KBM-7 (cell line): ENCODE measurements around the gene MOCS3.
A peak's percentile ranks its signal among the peaks of the same experiment; 100 is the strongest.

Experiments
- DNase-seq: peaks from one replicate; pipeline ENCODE4 v3.0.0-alpha.2; 2015
- in situ Hi-C: fragments of 300-500 bp; cut with MboI; formaldehyde crosslinking; loops from 2 replicates; pipeline ENCODE4 v1.14.3; 2020; ENCODE audit warnings: low sequenced_read_pairs, low pct_unique_long_range_greater_than_20kb, mixed read lengths

The MOCS3 gene

DNA sequence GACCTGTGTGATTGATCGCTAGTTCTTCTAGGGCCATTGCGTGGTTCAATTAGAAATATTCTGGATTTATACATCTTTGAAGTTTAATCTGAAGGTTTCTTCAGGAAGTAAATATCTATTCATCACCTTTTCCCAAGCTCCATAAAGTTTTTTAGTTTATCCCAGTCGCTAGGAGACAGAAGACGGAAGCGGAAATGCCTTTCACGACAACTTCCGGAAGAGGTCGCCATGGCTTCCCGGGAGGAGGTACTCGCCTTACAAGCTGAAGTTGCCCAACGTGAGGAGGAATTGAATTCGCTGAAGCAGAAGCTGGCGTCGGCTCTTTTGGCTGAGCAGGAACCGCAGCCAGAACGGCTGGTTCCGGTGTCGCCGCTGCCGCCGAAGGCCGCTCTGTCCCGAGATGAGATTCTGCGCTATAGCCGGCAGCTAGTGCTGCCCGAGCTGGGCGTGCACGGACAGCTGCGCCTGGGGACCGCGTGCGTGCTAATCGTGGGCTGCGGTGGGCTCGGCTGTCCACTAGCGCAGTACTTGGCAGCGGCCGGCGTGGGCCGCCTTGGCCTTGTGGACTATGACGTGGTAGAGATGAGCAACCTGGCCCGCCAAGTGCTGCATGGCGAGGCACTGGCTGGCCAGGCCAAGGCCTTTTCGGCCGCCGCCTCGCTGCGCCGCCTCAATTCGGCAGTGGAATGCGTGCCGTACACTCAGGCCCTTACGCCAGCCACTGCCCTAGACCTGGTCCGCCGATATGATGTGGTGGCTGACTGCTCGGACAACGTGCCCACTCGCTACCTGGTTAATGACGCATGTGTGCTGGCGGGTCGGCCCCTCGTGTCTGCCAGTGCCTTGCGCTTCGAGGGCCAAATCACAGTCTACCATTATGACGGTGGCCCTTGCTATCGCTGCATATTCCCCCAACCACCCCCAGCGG, at the start of gene MOCS3:
TSS of gene MOCS3 (plus strand) at position 204 of the 928 bp plus-strand sequence. CDS start at position 229, 25 bp downstream.
- peak; percentile 94 for DNase-seq
- in situ Hi-C loops = no loop called here

DNA sequence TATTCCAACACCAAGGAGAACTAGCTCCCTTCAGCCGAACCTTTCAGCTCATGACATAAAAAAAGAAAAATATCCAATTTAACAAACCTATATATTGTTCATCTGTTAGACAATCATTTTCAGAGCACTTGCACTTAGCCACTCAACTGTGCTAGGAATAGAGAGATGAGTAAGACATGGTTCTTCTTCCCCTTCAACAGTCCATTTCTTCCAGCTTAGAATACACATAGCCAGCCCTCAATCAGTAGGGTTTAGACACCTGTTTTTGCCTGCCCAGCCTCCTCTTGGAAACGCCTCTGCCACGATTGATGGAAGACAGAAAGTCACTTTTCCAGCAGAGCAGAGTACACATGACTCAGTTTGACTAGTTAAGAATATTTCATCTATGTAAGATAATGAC, 49.2 kb upstream of the MOCS3 start:
- in situ Hi-C loops = no loop called here
- no peak for DNase-seq

DNA sequence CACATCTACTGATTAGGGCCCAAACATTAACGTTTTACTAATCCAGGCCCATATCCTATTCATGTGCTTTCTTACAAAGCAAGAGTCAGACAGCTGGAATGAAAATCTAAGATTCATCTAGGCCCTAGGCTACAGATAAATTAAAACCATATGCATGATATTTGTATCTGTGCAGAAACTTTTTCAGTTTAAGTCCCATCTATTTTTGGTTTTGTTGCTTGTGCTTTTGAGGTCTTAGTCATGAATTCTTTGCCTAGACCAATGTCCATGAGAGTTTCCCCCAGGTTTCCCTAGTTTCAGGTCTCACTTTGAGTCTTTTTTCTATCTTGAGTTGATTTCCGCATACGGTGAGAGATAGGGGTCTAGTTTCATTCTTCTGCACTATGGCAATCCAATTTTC, 47.6 kb upstream of the MOCS3 start:
- in situ Hi-C loops = no loop called here
- no peak for DNase-seq

DNA sequence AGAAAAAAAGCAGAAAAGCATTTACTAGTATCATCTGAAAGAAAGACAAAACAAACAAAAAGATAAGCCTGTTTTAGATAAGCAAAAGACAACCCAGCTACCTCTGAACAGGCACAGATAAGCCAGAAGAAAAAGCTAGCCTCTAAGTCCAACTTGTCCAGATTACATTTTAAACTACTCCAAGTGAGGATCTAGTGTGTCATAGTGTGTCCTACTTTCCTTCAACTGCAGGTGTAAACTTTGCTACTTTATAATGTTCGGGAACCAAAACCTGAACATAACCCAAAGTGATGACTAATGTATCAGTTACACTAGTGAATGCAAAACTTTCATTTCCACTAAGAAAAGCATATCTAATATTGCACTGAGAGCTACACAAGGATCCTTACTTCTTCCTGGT, 46.9 kb upstream of the MOCS3 start:
- in situ Hi-C loops = no loop called here
- DNase-seq = no peak

GRCh38 chr20:50913690-50914375, 44.8 kb upstream of the MOCS3 start:
- in situ Hi-C loops = no loop called here

GRCh38 chr20:50915424-50915823, 43.2 kb upstream of the MOCS3 start:
- in situ Hi-C loops = no loop called here
- DNase-seq = no peak

More at GRCh38 chr20:50913690-50914375, 44.8 kb upstream of the MOCS3 start:
- no peak for DNase-seq

GRCh38 chr20:50916257-50916656, 42.4 kb upstream of the MOCS3 start:
- in situ Hi-C loops = no loop called here

GRCh38 chr20:50916934-50917333, 41.7 kb upstream of the MOCS3 start:
- no peak for DNase-seq
- in situ Hi-C loops = no loop called here

More at GRCh38 chr20:50916257-50916656, 42.4 kb upstream of the MOCS3 start:
- DNase-seq = no peak

GRCh38 chr20:50918403-50918802, 40.2 kb upstream of the MOCS3 start:
- DNase-seq = no peak
- in situ Hi-C loops = no loop called here

DNA sequence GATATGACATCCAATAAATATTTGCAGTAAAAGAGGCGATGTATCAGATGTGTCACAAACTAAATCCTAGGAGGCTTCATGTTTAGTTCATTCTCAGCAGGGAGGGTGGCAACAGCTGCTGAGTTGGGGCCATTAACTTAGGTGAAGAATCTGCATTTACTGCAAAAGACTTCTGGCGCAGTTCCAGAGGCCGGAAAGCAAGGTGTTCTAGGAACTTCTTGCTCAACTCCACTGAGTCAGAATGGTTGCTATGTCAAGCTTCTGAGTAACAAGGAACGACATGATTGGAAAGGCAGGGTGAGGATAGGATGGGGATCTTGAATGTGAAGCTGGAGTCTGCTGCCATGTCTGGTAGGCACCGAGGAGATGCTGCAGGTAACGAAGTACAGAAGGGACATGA, 39.1 kb upstream of the MOCS3 start:
- DNase-seq = no peak
- in situ Hi-C loops = no loop called here

DNA sequence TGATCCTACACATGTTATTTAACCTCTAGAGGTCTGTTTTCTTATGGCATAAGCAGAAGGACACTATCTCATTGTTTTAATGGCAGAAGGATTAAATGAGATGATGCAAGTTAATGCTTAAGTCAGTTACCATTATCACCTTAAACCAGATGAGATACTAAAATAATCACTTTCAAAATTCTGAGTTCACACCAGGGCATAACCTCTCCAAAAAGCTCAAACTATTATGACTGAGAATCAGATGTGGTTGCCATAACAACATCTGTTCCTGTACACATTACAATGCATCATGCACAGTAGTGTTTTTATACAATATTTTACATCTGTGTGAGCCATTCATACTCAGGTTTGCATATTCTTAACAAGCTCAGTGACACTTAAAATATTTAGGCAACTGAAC, 37.6 kb upstream of the MOCS3 start:
- in situ Hi-C loops = no loop called here
- DNase-seq = no peak

- in situ Hi-C loops = no loop called here
- no peak for DNase-seq
Observed at GRCh38 chr20:50921803-50922501, 36.7 kb upstream of the MOCS3 start.

GRCh38 chr20:50924261-50924920, 34.2 kb upstream of the MOCS3 start:
- DNase-seq = no peak
- in situ Hi-C loops = no loop called here

- in situ Hi-C loops = no loop called here
Observed at GRCh38 chr20:50926530-50926929, 32.1 kb upstream of the MOCS3 start.

DNA sequence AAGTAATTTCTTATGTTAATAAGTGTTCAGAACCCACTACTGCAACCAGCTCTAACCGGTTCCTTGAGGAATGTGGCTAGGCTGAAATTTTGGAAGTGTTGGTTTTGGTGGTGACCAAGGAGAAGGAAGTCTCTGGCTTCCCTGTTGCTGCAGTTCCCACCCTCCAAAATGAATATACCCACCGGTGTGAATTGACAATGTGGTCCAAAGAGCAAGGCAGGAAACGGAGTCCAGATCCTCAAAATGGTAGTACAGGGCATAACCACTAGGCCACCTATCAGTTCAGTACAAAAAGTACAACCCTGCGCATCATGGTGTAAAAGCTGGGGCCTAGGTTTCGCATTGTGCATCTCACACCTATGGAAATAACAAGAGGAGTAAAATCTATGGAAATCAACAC, 30.1 kb upstream of the MOCS3 start:
- peak; percentile 23 for DNase-seq
- in situ Hi-C loops = no loop called here

More at GRCh38 chr20:50926530-50926929, 32.1 kb upstream of the MOCS3 start:
- DNase-seq = no peak

DNA sequence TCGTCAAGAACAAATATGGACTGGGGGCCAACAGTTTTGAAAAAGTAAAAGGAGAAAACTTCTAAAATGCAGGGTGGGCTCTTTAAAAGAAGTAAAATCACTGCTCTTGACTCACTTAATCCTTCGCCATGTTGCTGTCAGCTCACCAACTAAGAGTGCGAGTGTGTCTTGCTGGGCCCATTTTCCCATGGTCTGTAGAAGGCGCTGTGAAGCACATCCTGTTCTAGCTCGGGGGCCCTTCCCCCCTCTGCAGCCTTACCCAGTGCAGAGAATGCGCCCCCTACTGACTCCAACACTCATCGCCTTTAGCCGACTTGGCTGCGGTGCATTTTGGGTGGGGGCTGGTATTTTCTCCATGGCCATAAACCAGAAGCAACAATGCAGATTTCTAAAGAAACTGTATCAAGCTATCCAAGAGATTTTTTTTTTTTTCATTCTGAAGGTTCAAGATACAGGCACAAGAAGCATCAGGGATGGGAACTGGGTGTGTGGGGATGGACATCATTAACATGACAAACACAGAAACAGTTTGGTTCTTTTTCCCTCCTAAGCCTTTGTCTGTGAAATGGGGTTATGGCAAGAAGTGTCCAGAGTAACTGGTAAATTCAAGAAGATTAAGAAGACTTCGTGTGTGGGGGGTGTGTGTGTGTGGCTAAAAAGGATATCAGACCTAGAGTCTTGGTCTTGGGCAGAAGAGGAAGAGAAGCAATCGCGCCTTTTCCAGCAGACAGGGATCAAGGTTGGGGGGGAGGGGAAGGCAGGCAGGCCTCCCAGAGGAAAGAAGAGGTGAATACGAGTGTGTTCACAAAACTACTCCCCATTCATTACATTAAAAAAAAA, 29.1 kb upstream of the MOCS3 start:
- DNase-seq = peak; percentile 98
- in situ Hi-C loops = no loop called here

DNA sequence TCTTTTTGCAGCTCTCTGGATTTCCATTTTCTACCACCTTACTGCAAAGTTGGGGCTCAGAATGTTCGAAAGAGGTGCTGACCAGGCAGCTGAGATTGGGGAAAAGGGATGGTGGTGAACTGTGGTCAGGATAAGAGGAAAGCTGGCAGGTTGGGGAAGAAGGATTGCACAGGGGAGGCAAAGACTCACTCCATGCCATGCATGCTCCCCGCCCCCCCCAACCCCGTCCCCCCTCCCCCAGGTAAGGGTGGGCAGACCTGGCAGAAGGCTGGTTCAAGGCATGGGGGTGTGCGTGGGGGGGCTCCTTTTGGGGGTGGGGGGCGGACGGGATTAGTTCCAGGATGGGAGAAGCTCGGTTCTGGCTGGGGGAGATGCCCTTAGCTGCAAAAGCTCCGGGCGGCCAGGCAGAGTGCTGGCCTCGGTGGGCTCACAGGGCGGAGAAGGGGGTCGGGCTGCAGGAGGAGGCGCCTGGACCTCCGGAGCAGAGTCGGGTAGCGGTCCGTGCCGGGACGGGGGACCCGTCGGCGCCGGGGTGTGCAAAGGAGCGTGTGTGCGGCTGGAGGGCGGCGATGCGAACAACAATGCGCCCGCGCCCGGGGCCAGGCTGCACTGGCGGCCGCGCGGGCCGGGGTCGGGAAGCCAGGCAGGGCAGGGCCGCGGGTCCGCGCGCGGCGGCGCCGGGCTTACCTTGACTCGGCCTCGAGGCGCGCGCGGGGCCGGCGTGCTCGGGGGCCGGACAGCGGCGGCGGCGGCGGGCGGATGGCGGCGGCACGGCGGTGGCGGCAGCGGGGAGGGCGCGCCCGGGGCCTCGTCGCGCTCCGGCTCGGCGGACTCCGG, 28.3 kb upstream of the MOCS3 start:
- DNase-seq = no peak
- in situ Hi-C loops = no loop called here

DNA sequence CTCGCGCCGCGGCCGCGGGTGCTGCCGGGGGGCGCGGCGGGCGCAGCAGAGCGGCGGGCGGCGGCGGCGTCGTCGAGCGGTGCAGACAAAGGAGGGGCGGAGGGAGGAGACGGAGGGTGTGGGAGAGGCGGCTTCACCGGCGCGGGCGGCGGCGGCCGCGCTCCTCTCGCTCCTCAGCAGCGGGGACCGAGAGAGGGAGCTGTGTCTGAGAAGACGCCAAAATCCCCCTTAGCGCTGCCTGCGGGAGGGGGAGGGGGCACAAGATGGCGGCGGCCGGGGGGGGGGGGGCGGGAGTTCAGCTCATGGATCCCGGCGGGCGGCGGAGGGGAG, 27.7 kb upstream of the MOCS3 start:
- in situ Hi-C loops = no loop called here
- DNase-seq = no peak
